Body of pancreas (tissue), 4 donors: Measurements from ENCODE around the gene DNAH8.

Experiments used
- POLR2A ChIP-seq, 3 donors: fragments of 450-650 bp; IDR thresholded peaks; one replicate each; pipeline ENCODE4 v1.6.1; 2016; ENCODE audit warnings: antibody characterized with exemption in 3 of 3, mild to moderate bottlenecking in 2 of 3
- TF ChIP-seq, protein P1 (sequence below), 7 experiments: fragments of 450-650 bp in 4 of 7; fragments of 200-600 bp in 3 of 7; sonication (generic) in 3 of 7; IDR thresholded peaks; one replicate each; pipeline ENCODE4 v1.5.1; 2016 to 2019; ENCODE audit warnings: antibody characterized with exemption in 7 of 7

DNA sequence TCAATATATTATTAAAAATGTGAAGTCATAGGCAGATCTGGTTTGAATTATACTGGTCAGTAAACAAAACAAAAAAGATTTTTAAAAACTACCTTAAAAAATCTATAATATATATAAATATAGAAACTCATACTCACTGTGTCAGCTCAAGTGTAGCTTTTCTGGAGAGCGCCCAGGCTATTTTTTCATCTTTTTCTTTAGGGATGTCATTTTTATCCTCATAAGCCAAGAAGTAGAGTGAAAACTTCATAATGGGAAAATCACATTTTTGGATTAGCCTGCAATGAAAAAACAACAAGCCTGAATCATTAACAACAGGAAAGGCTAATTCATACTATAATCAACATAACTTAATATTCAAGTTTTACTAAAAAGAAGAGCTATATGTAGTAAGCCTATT lies 30.9 kb upstream of the DNAH8 start:
- TF ChIP-seq, protein P1, sequence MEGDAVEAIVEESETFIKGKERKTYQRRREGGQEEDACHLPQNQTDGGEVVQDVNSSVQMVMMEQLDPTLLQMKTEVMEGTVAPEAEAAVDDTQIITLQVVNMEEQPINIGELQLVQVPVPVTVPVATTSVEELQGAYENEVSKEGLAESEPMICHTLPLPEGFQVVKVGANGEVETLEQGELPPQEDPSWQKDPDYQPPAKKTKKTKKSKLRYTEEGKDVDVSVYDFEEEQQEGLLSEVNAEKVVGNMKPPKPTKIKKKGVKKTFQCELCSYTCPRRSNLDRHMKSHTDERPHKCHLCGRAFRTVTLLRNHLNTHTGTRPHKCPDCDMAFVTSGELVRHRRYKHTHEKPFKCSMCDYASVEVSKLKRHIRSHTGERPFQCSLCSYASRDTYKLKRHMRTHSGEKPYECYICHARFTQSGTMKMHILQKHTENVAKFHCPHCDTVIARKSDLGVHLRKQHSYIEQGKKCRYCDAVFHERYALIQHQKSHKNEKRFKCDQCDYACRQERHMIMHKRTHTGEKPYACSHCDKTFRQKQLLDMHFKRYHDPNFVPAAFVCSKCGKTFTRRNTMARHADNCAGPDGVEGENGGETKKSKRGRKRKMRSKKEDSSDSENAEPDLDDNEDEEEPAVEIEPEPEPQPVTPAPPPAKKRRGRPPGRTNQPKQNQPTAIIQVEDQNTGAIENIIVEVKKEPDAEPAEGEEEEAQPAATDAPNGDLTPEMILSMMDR (IDR thresholded peaks at IDR 0.05) = no peak
- no peak for TF ChIP-seq POLR2A (IDR thresholded peaks at IDR 0.05)
